SIG-M5 treated with dmso at 0.1 percent for 504 hours (cell line): ENCODE measurements around the gene GPR39.

ENCODE experiments used
- DNase-seq: peaks from one replicate; lab custom pipeline; 2025; ENCODE audit not compliant: unreplicated experiment; lab: John Stamatoyannopoulos, UW

Gene GPR39

GRCh38 chr2:132597831-132598230 is 181.2 kb downstream of the GPR39 start:
- no peak for DNase-seq

GRCh38 chr2:132598536-132598935 is 181.9 kb downstream of the GPR39 start:
- no peak for DNase-seq

- no peak for DNase-seq
These were observed 183.0 kb downstream of the GPR39 start for GRCh38 chr2:132599556-132599955.

- DNase-seq, result no peak
These were observed 188.0 kb downstream of the GPR39 start for GRCh38 chr2:132604561-132604960.

GRCh38 chr2:132605236-132606180 is 188.9 kb downstream of the GPR39 start:
- no peak for DNase-seq

GRCh38 chr2:132606649-132607048 is 190.0 kb downstream of the GPR39 start:
- DNase-seq, result no peak

- no peak for DNase-seq
These were observed 191.0 kb downstream of the GPR39 start for GRCh38 chr2:132607426-132608090.

- DNase-seq, result no peak
These were observed 191.7 kb downstream of the GPR39 start for GRCh38 chr2:132608311-132608710.

- DNase-seq, result no peak
These were observed 192.7 kb downstream of the GPR39 start for GRCh38 chr2:132609101-132609890.

GRCh38 chr2:132611719-132612118 is 195.1 kb downstream of the GPR39 start:
- DNase-seq, result no peak

- DNase-seq, result no peak
These were observed 198.9 kb downstream of the GPR39 start for GRCh38 chr2:132615329-132616085.

GRCh38 chr2:132617989-132618388 is 201.4 kb downstream of the GPR39 start:
- DNase-seq, result no peak

GRCh38 chr2:132618734-132619133 is 202.1 kb downstream of the GPR39 start:
- DNase-seq, result no peak

- DNase-seq, result no peak
These were observed 203.5 kb downstream of the GPR39 start for GRCh38 chr2:132620115-132620514.

GRCh38 chr2:132621131-132621875 is 204.7 kb downstream of the GPR39 start:
- DNase-seq, result no peak

GRCh38 chr2:132623096-132623839 is 206.7 kb downstream of the GPR39 start:
- DNase-seq, result no peak

- DNase-seq, result no peak
These were observed 210.9 kb downstream of the GPR39 start for GRCh38 chr2:132627536-132627935.

- no peak for DNase-seq
These were observed 215.5 kb downstream of the GPR39 start for GRCh38 chr2:132632000-132632649.

GRCh38 chr2:132633635-132634034 is 217.0 kb downstream of the GPR39 start:
- DNase-seq, result no peak
